ENCODE measurements around the gene NECTIN1.

NECTIN1 gene

DNA sequence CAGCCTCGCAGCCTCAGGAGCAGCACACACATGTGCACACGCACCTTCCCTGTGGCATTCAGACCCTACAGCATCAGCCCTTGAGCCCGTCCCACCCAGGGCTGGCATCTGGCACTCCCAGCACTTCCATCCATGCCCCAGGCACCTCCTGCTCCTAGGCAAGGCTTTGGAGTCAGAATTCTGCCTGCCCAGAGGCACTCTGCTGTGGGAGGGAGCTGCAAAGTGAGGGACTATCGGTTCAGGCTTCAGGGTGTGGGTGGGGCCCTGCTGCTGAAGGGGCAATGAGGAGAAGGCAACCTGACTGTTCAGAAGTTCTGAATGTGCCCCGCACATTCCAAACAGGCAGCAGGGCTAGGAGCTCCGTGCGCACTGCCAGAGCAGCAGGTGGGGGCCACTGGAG is 39.7 kb downstream of the NECTIN1 start:
- ATAC-seq (no peak), DNase-seq (no peak)
- Mint-ChIP-seq H3K27me3 (peaks cover 3% of the 10 kb centered on the region), H3K4me1 (peaks cover 28% of the 10 kb centered on the region), H3K36me3 (ENCODE audit: low read depth) (no peaks in the 10 kb centered on the region), H3K9me3 (no peaks in the 10 kb centered on the region), H3K27ac (no peak overlapping the region), H3K4me3 (no peak overlapping the region)

DNA sequence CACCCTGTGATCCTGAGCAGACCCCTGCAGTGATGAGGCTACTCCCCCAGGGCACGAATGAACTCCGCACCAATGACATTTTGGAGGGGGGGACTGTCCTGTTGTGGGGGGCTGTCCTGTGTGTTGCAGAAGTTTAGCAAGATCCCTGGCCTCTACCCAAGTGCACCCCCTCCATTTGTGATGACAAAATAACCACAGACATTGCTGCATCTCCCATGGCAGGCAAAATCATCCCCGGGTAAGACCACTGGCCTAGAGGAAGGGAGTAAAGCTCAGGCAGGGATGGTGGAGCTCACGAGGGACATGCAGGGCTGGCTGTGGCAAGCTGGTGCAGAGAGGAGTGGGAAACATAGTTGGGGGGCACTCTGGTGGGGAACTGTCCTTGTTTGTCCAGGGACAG is 40.6 kb downstream of the NECTIN1 start:
- DNase-seq (no peak), ATAC-seq (no peak)
- Mint-ChIP-seq H3K27ac (no peak overlapping the region), H3K4me3 (no peak overlapping the region), H3K9me3 (no peaks in the 10 kb centered on the region), H3K27me3 (peaks cover 3% of the 10 kb centered on the region), H3K4me1 (peaks cover 25% of the 10 kb centered on the region), H3K36me3 (ENCODE audit: low read depth) (no peaks in the 10 kb centered on the region)

DNA sequence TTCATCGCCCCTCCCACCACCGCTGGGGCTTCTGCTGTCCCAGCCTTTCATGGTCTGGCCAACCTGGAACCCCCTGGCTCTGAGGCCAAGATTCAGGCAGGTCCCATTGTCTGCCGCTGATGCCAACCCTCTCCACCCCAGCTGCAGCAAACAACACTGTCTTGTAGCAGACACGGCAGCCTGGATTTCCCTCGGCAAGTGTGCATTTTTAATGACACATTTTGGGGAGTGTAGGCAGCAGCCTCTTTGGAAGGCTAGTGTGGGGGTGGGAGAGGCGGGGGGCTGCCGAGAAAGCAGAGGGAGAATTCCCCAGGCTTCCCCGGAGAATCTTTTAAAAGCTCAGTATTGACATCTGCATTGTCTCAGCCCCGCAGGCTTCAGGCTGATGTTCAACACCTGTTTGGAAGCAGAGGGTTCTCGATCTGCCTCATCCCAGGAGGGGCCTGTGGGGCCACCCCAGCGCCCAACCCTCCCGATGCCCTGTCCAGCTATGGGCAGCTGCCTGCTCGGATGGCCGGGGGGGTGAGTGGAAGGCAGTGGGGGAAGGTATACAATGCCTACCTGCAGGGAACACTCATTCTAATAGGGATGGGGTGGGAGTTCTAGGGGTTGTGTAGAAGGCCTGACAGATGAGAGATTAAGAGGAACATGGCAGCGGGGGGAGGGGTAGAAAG is 41.5 kb downstream of the NECTIN1 start:
- Mint-ChIP-seq H3K27me3 (peaks cover 3% of the 10 kb centered on the region), H3K27ac (no peak overlapping the region), H3K36me3 (ENCODE audit: low read depth) (no peaks in the 10 kb centered on the region), H3K9me3 (no peaks in the 10 kb centered on the region), H3K4me3 (no peak overlapping the region), H3K4me1 (peaks cover 19% of the 10 kb centered on the region)
- ATAC-seq (no peak), DNase-seq (no peak)

DNA sequence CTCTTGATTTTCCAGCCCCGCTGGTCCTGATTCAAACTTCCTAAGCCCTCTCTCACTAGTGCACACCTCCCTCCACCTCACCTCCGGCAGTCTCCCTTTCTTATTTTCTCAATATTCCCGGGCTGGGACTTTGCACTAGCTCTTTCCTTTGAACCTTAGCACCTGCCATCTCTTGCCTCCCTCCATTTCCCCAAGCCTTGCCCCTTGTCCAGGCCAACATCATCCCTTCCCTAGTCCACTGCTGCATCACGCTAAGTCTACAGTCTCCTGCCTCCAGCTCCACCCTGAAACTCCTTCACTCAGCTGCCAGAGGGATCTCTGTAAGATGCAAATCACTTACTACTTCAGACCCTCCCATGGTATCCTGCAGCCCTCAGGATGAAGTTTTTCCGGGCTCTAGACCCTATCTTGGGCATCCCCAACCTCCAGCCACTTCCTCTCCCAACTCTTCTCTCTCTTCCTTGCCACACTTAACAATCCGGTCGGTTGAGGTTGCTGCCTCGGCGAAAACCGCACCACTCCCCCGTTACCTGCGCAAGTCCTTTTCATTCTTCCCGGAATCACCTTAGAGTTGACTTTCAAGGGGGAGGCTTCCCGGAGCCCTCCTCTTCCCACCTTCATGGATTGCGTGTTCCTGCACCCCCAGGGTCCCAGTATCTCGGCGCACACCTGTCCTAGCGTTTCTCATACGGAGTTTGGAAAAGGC is 42.7 kb downstream of the NECTIN1 start:
- Mint-ChIP-seq H3K27ac (no peak overlapping the region), H3K4me3 (no peak overlapping the region), H3K9me3 (no peaks in the 10 kb centered on the region), H3K4me1 (peaks cover 16% of the 10 kb centered on the region), H3K36me3 (ENCODE audit: low read depth) (no peaks in the 10 kb centered on the region), H3K27me3 (peaks cover 3% of the 10 kb centered on the region)
- DNase-seq (no peak), ATAC-seq (no peak)

DNA sequence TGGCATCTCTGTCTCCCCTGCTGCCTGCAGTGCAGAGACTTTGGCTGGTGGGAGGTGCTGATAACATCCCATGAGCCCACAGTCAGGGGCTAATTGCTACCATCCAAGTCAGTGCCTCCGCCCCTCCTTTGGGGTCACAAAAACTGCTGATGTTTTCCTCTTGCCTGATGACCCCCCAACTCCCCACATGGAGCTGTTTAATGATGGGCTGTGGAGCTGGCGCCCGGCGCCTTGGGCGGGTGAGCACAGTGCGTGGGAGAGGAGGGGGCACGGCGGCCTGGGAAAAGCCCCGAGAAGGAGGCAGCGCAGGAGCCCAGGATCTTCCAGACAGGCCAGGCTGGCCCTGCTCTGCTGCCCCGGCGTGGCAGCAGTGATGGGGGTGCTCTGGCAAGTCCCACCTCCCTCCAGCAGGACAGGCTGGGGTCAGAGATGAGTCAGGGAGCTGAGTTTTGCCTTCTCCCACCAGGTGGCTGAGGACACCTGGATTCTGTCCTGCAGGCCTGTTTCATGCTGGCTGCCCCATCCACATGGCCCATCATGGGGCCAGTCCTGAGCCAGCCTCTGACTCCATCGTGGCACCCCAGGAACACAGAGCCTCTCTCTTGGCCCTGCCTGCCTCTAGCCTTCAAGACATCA is 43.8 kb downstream of the NECTIN1 start:
- Mint-ChIP-seq H3K4me3 (no peak overlapping the region), H3K27ac (no peak overlapping the region), H3K36me3 (ENCODE audit: low read depth) (no peaks in the 10 kb centered on the region), H3K4me1 (peaks cover 5% of the 10 kb centered on the region), H3K9me3 (no peaks in the 10 kb centered on the region), H3K27me3 (peaks cover 3% of the 10 kb centered on the region)
- ATAC-seq (no peak), DNase-seq (no peak)

DNA sequence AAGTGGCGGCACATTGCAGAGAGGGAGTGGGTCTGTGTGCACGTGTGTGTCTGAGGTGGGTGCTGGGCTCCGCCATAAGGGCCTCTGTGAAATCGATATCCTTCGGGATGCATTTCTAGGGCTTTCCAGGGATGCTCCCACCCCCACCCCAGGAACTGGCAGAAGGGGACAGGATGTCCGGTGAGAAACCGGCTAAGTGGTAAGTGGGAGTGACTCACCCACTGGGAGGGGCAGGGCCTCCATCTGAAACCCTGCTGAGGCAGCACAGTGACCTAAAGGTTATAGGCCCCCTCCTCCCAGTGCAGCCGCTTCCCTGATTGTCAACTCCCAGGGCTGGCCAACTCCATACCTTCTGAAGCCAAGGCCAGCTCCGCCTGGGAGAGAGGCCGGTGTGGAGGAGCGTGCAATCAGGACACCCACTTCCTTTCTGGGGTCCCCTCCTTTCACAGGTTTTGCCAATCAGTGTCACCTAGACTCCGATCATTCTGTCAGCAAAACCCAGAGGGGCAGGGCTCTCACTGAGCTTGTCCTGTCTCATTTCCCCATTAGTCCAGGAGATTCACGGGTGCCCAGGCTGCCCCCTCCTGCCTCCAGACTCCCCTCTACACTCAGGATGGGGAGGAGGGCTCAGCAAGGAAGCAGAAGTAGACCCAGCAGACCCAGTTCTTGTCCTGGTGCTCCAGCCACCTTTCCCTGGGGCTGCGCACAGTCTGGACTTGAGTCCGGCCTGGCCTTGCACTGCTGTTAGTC is 44.5 kb downstream of the NECTIN1 start:
- Mint-ChIP-seq H3K4me1 (peaks cover 4% of the 10 kb centered on the region), H3K9me3 (no peaks in the 10 kb centered on the region), H3K4me3 (no peak overlapping the region), H3K36me3 (ENCODE audit: low read depth) (no peaks in the 10 kb centered on the region), H3K27me3 (peaks cover 3% of the 10 kb centered on the region), H3K27ac (no peak overlapping the region)
- DNase-seq (no peak), ATAC-seq (no peak)

DNA sequence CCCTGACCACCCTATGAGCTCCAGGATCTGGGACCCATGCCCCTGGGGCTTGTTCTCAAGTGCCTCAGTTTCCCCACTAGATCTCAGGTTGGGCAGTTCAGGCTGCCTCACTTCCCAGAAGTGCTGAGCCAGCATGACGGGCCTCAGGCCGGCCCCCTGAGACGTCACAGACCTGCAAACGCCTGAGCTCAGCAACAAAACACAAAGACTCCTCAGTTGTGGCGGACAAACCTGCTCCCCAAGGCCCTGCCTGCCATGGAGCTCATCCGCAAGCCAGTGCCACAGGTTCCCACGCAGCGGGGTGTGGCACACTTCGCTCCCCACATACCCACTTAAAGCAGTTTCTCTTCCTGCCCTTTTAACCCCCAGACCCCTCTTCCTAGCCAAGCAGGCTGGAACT is 45.2 kb downstream of the NECTIN1 start:
- DNase-seq, result no peak
- Mint-ChIP-seq H3K27me3 (peaks cover 3% of the 10 kb centered on the region), H3K27ac (no peak overlapping the region), H3K9me3 (no peaks in the 10 kb centered on the region), H3K4me1 (peaks cover 4% of the 10 kb centered on the region), H3K4me3 (no peak overlapping the region), H3K36me3 (ENCODE audit: low read depth) (no peaks in the 10 kb centered on the region)
- ATAC-seq, result no peak

DNA sequence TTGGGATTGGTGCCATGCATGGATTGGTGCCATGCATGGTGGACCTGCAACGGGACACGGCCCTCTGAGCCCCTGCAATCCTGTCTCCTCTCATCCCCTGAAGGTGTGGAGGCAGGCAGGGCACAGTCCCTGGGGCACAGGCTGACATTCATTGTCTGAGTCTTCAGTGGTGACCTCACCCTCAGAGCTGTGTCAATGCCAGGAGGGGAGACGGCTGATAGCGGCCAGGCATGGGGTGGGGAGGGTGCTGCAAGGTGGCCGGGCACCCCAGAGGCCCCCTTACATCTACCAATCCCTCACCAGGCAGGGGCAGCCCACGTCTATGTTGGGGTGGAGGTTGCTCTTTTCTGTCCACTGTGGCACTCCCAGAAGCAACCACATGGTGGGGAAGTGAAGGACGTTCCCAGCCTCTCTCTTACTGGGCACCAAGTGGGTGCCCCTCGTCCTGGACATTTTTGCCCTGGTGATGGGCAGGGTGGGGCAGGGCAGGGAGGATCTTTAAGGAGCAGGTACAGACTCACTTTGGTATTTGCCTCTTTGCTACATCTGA is 47.6 kb downstream of the NECTIN1 start:
- H3K27ac Mint-ChIP-seq, result no peak overlapping the region

DNA sequence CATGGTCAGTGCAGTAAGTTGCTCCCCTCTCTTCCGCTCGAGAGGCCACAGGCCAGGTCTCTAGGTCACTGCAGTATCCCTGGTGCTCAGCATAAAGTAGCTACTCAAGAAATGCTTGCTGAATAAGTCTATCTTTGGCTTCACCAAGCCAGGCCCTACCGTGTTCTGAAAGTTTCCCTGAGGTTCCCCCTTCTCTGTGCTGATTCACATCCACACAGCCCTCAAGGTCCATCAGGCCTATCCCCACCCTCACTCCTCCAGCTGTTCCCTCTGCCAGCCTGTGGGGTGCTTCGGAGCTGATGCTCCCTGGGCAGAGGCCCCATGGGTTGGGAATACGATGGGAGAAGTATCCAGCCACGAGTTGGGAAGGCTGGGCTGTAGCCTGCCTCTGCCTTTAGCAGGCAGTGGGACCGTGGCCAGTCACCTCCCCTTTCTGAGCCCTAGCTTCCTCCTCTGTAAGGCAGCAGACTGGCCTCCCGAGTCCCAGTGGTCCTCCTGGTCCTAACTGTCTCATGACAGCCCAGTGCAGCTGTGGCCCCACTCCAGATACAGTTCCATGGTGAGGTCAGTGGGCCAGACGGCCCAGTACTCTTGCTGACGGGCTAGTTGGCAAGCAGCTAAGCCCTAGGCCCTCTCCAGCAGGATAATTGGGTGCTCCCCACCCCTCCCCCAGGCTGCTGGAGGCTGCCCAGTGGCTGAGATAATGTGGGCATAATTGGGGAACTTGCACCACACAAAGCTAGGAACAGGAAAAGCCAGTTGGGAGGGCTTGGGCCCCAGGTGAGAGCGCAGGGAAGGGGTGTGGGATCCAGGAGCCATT is 48.2 kb downstream of the NECTIN1 start:
- no peak overlapping the region for H3K4me3 Mint-ChIP-seq
- ATAC-seq (no peak), DNase-seq (no peak)
- H3K27me3 Mint-ChIP-seq, result no peaks in the 10 kb centered on the region
- H3K36me3 Mint-ChIP-seq (ENCODE audit: low read depth), result no peaks in the 10 kb centered on the region
- peaks cover 4% of the 10 kb centered on the region for H3K4me1 Mint-ChIP-seq
- no peak overlapping the region for H3K27ac Mint-ChIP-seq
- H3K9me3 Mint-ChIP-seq, result no peaks in the 10 kb centered on the region

More for the DNA sequence above, 47.6 kb downstream of the NECTIN1 start:
- Mint-ChIP-seq H3K9me3 (no peaks in the 10 kb centered on the region), H3K36me3 (ENCODE audit: low read depth) (no peaks in the 10 kb centered on the region), H3K4me3 (no peak overlapping the region), H3K4me1 (peaks cover 4% of the 10 kb centered on the region), H3K27me3 (peaks cover under 1% of the 10 kb centered on the region)
- DNase-seq (no peak), ATAC-seq (no peak)

DNA sequence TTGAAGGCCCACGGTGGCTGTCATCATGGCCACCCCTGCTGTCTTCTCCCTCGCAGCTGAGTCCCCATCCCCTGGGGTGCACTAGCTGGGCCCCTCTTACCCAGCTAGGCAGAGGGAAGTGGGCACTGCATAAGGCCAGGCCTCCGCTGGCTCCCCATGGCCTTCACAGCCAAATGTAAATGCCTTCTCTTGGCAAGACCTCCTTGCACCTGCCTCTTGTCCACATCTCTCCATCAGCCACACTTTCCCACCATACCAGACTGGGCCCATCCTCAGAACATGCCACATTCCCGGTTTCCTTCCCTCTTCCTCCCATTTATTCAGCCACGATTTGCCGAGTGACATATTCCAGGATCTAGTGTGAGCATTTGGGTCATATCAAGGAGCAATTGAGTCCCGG is 49.7 kb downstream of the NECTIN1 start:
- H3K9me3 Mint-ChIP-seq, result no peaks in the 10 kb centered on the region
- H3K4me3 Mint-ChIP-seq, result no peak overlapping the region
- H3K4me1 Mint-ChIP-seq, result peaks cover 5% of the 10 kb centered on the region
- H3K27ac Mint-ChIP-seq, result no peak overlapping the region
- no peaks in the 10 kb centered on the region for H3K36me3 Mint-ChIP-seq (ENCODE audit: low read depth)
- ATAC-seq (no peak), DNase-seq (no peak)
- no peaks in the 10 kb centered on the region for H3K27me3 Mint-ChIP-seq

DNA sequence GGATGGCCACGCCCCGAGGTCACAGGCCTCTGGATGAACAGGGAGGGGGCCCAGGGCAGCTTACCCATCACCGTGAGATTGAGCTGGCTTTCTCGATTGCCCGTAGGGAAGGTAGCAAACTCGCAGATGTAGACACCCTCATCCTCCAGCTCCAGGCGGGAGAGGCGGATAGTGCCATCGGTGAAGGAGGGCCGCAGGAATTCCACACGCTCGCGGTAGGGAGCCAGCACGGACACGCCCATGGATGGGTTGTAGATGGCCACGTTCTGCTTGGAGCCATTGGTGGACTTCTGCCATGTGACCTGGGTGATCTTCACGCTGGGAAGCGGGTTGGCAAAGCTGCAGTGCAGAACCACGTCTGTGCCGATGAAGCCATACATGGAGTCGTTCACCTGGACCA is 50.6 kb downstream of the NECTIN1 start:
- Mint-ChIP-seq H3K4me3 (no peak overlapping the region), H3K9me3 (no peaks in the 10 kb centered on the region), H3K36me3 (ENCODE audit: low read depth) (no peaks in the 10 kb centered on the region), H3K27ac (no peak overlapping the region), H3K27me3 (no peaks in the 10 kb centered on the region), H3K4me1 (peaks cover 9% of the 10 kb centered on the region)
- DNase-seq, result no peak
- ATAC-seq, result no peak

DNA sequence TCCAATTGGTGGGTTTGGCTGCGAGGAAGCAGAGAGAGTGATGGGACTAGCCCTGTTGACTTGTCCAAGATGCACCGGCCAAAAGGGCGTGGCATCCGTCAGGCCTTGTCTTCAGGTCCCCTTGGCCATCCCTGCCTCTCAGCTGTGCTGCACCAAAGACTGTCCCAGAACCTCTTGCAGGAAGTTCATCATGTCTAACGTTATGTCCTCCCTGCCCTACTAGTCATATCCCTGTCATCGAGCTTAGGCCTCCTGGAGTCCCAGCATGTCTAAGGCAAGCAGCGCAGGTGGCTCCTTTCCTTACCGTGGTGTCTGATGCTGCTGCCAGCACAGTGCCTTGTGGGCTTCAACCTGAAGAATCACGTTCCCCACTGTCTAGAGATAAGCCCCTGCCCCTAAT is 51.2 kb downstream of the NECTIN1 start:
- no peak overlapping the region for H3K27ac Mint-ChIP-seq
- H3K27me3 Mint-ChIP-seq, result no peaks in the 10 kb centered on the region
- no peak overlapping the region for H3K4me3 Mint-ChIP-seq
- no peaks in the 10 kb centered on the region for H3K36me3 Mint-ChIP-seq (ENCODE audit: low read depth)
- DNase-seq, result no peak
- H3K9me3 Mint-ChIP-seq, result no peaks in the 10 kb centered on the region
- H3K4me1 Mint-ChIP-seq, result peaks cover 9% of the 10 kb centered on the region
- ATAC-seq, result no peak

DNA sequence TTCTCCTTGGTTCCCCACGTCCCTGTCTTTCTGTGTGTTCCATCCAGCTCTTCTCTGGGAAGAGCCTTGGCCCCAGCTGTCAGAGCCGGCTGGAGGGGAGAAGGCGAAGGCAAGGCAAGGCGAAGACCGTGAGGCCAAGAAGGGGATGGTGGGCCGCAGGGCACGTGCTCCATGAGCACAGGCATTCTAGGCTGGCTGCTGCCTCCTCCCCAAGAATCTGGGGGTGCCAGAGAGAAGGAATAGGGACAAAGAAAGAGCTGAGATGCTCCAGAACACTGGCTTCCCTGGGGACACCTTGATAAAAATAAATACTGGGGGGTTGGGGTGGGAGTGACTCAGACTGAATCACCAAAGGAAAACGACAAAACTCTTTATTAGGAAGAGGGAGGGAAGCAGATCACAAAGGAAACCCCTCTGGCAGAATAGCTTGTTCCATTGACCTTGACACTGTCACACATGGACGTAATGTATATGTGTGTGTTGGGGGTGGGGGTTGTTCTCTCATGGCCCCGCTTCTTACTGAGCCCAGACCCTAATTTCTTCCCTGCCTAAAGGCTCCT is 52.5 kb downstream of the NECTIN1 start:
- no peaks in the 10 kb centered on the region for H3K9me3 Mint-ChIP-seq

More for the DNA sequence above, 52.5 kb downstream of the NECTIN1 start:
- Mint-ChIP-seq H3K27me3 (no peaks in the 10 kb centered on the region), H3K4me3 (no peak overlapping the region), H3K36me3 (ENCODE audit: low read depth) (no peaks in the 10 kb centered on the region), H3K27ac (no peak overlapping the region), H3K4me1 (peaks cover 9% of the 10 kb centered on the region)
- ATAC-seq, result no peak
- no peak for DNase-seq
